ENCODE data around the gene SARNP.

DNA sequence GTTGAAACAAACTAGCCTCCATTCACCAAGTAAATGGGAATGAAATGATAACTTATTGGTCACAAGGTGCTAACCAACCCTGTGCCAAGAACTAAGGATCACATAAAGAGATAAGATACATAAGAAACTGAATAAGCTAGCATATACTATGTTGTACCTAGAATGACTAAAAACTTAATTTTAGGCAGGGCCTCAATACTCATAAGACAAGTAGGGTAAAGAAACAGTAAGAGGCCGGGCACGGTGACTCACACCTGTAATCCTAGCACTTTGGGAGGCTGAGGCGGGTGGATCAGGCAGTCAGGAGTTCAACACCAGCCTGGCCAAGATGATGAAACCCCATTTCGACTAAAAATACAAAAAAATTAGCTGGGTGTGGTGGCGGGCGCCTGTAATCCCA lies 56.9 kb downstream of the SARNP start:
- TF ChIP-seq, protein P1, sequence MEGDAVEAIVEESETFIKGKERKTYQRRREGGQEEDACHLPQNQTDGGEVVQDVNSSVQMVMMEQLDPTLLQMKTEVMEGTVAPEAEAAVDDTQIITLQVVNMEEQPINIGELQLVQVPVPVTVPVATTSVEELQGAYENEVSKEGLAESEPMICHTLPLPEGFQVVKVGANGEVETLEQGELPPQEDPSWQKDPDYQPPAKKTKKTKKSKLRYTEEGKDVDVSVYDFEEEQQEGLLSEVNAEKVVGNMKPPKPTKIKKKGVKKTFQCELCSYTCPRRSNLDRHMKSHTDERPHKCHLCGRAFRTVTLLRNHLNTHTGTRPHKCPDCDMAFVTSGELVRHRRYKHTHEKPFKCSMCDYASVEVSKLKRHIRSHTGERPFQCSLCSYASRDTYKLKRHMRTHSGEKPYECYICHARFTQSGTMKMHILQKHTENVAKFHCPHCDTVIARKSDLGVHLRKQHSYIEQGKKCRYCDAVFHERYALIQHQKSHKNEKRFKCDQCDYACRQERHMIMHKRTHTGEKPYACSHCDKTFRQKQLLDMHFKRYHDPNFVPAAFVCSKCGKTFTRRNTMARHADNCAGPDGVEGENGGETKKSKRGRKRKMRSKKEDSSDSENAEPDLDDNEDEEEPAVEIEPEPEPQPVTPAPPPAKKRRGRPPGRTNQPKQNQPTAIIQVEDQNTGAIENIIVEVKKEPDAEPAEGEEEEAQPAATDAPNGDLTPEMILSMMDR (IDR thresholded peaks at IDR 0.05) = no peak
- no peak for TF ChIP-seq POLR2A (IDR thresholded peaks at IDR 0.05)
